Kidney (tissue), 14 donors: ENCODE measurements around the gene EAF1. TPM values are rescaled to one million over a fixed set of nuclear protein-coding genes. Genes with fewer than 3 reads are reported as not detected.

Source experiments
- DNase-seq, 5 donors: peaks; one replicate each; pipeline ENCODE4 v3.0.0-alpha.2; 2013 to 2020
- FAIRE-seq: peaks from 2 replicates; lab custom pipeline; 2012; peaks lifted over from hg19 to GRCh38; lab: Jason Lieb, UNC
- H3K27ac ChIP-seq, 2 donors: one replicate each; pipeline ENCODE4 v1.7.0; 2013; ENCODE audit warnings: low read depth in 2 of 2, low read length in 2 of 2, inconsistent platforms in 1 of 2
- H3K27me3 ChIP-seq: one replicate; pipeline ENCODE4 v1.7.1; 2013; ENCODE audit warnings: low read length, inconsistent platforms; ENCODE audit not compliant: control insufficient read depth, insufficient read depth
- H3K36me3 ChIP-seq, 3 donors: one replicate each; pipeline versions ENCODE4 v1.7.0 to v1.7.1; 2013; ENCODE audit warnings: low read length in 3 of 3, control low read depth in 1 of 3, inconsistent platforms in 1 of 3; ENCODE audit not compliant: insufficient read depth in 3 of 3, control insufficient read depth in 2 of 3
- H3K4me1 ChIP-seq, 3 donors: one replicate each; pipeline versions ENCODE4 v1.7.0 to v1.7.1; 2013; ENCODE audit warnings: low read length in 3 of 3, inconsistent platforms in 1 of 3, low read depth in 1 of 3; ENCODE audit not compliant: control insufficient read depth in 2 of 3, insufficient read depth in 2 of 3
- H3K4me3 ChIP-seq, 3 donors: one replicate each; pipeline versions ENCODE4 v1.7.0 to v1.8.1; 2013; ENCODE audit warnings: low read length in 3 of 3, control low read depth in 1 of 3, inconsistent platforms in 1 of 3
- H3K9ac ChIP-seq, 3 donors: one replicate each; pipeline versions ENCODE4 v1.7.0 to v1.7.1; 2013; ENCODE audit warnings: low read length in 3 of 3, control low read depth in 1 of 3, inconsistent platforms in 1 of 3
- H3K9me3 ChIP-seq, 3 donors: one replicate each; pipeline versions ENCODE4 v1.7.0 to v1.7.1; 2013; ENCODE audit warnings: low read length in 3 of 3, control low read depth in 1 of 3, inconsistent platforms in 1 of 3; ENCODE audit not compliant: control insufficient read depth in 2 of 3, insufficient read depth in 1 of 3
- intact Hi-C: fragments of 100-400 bp; cut with DNase I; formaldehyde crosslinking; loops from one replicate; pipeline ENCODE4 v1.11.1; 2022
- polyA plus RNA-seq: library from polyadenylated mRNA; stranded (reverse); fragments of 350-450 nt; fragmentation: Illumina TruSeq; extraction: RNeasy Lipid Tissue Mini Kit (QIAGEN cat#74804); gene quantifications from one replicate; pipeline ENCODE4 v1.2.3, GENCODE V29; 2014; ENCODE audit warnings: low read depth, low replicate concordance; ENCODE audit not compliant: insufficient read depth
- total RNA-seq: library from RNA; stranded (reverse); fragmentation: NEBNext Ultra II Directional; extraction: Animal tissue kit (Norgen Biotek cat#: 25700); gene quantifications from one replicate; pipeline ENCODE4 v1.2.1, GENCODE V29; 2021
- TF ChIP-seq, protein P1 (sequence below): IDR thresholded peaks from 3 replicates; pipeline ENCODE4 v1.5.1; 2012; ENCODE audit warnings: mild to moderate bottlenecking, moderate library complexity, borderline replicate concordance; ENCODE audit not compliant: insufficient read depth; ENCODE audit errors: extremely low read depth
- donor health status: control.
- donor health status: control.
- donor health status: control.
- donor health status: control.
- donor health status: control.
- donor health status: DM: yes; HTN: yes; CAD: no.
- donor health status: Normal renal cell carcinoma (clear cell type).

EAF1 gene
- total and polyA plus RNA-seq, 2 donors from 2014 or later: 8.3 to 16.1 TPM

DNA sequence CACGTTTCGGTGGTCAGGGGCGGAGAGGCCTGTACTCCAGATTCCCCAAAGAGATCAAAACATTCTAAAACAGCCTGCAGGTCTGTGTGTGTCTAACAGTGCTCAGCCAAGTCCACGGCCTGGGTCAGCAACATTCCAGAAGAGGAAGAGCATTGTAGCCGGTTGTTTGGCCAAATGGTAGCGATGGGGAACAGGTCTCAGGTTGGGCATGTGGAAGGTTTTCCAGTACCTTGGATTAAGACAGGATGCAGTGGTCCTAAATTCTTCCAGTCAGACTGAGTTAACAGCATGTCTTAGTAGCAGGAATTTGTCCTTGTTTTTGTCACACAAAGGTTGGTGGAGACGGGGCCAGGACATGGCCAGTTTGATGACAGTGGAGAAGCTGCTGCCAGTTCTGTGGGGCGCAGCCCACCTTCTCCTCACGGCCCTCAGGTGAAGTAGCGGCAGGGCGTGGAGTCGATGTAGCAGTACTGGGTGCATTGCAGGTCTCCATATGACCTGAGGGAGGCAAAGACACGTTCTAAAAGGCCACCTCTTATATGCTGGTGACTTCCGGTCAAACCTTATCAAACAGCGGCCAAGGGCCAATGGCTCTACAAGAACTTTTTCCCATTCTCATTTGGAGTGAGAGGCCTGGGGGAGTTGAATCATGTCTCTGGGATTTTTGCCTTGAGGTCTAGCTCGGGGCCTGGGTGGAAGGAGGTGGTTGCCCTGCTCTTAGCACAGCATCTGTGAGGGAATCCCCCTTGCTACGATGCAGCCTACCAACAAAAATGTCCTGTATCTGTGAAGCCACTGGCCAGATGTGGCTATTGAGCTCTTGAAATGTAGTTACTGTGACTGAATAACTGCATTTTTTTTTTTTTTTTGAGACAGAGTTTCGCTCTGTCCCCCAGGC lies 24.1 kb downstream of the EAF1 start:
- TF ChIP-seq, protein P1, sequence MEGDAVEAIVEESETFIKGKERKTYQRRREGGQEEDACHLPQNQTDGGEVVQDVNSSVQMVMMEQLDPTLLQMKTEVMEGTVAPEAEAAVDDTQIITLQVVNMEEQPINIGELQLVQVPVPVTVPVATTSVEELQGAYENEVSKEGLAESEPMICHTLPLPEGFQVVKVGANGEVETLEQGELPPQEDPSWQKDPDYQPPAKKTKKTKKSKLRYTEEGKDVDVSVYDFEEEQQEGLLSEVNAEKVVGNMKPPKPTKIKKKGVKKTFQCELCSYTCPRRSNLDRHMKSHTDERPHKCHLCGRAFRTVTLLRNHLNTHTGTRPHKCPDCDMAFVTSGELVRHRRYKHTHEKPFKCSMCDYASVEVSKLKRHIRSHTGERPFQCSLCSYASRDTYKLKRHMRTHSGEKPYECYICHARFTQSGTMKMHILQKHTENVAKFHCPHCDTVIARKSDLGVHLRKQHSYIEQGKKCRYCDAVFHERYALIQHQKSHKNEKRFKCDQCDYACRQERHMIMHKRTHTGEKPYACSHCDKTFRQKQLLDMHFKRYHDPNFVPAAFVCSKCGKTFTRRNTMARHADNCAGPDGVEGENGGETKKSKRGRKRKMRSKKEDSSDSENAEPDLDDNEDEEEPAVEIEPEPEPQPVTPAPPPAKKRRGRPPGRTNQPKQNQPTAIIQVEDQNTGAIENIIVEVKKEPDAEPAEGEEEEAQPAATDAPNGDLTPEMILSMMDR: no peak
- no peaks in the 10 kb centered on the region for H3K27me3 ChIP-seq
- no peaks in the 10 kb centered on the region for H3K36me3 ChIP-seq
- H3K27ac ChIP-seq: no peak overlapping the region
- no peaks in the 10 kb centered on the region for H3K9me3 ChIP-seq
- H3K9ac ChIP-seq: no peak overlapping the region
- DNase-seq (no peak), FAIRE-seq (no peak)
- H3K4me1 ChIP-seq: no peaks in the 10 kb centered on the region
- H3K4me3 ChIP-seq: no peak overlapping the region
- intact Hi-C loops: no loop called here

GRCh38 chr3:15452156-15452555 lies 24.8 kb downstream of the EAF1 start:
- no peak overlapping the region for H3K27ac ChIP-seq
- DNase-seq: no peak
- FAIRE-seq: no peak
- no peaks in the 10 kb centered on the region for H3K4me1 ChIP-seq
- TF ChIP-seq, protein P1: no peak
- intact Hi-C loops: no loop called here
- H3K36me3 ChIP-seq: no peaks in the 10 kb centered on the region
- H3K9ac ChIP-seq: no peak overlapping the region
- no peak overlapping the region for H3K4me3 ChIP-seq
- no peaks in the 10 kb centered on the region for H3K9me3 ChIP-seq
- H3K27me3 ChIP-seq: no peaks in the 10 kb centered on the region

DNA sequence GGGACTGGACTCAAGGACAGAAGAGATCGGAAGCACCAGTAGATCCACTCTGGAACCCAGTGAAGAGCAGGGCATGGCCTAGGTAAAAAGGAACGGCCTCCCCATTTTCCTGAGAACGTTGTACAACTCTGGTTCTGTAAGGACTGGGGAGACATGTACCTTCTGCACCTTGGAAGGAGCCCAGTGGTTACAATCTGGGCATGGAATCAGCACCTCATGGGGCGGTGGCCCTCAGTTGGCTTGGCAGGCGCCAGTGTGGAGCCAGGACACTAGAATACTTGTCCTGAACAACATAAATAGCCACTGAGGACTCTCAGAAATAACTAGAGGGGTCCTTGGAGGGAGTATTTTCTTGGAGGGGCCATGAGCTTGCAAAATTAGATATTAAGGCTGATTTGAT lies 25.6 kb downstream of the EAF1 start:
- Histone ChIP-seq H3K27me3 (no peaks in the 10 kb centered on the region), H3K27ac (no peak overlapping the region), H3K4me1 (no peaks in the 10 kb centered on the region), H3K9ac (no peak overlapping the region), H3K36me3 (no peaks in the 10 kb centered on the region), H3K4me3 (no peak overlapping the region), H3K9me3 (no peaks in the 10 kb centered on the region)
- no peak for DNase-seq
- intact Hi-C loops: no loop called here
- TF ChIP-seq, protein P1: no peak
- FAIRE-seq: no peak

- Histone ChIP-seq H3K9me3 (no peaks in the 10 kb centered on the region), H3K4me1 (no peaks in the 10 kb centered on the region), H3K36me3 (no peaks in the 10 kb centered on the region), H3K27ac (no peak overlapping the region), H3K4me3 (no peak overlapping the region), H3K27me3 (no peaks in the 10 kb centered on the region), H3K9ac (no peak overlapping the region)
- FAIRE-seq (no peak), DNase-seq (no peak)
- TF ChIP-seq, protein P1: no peak
- intact Hi-C loops: no loop called here
Measured at GRCh38 chr3:15453501-15453900, 26.1 kb downstream of the EAF1 start.
